Measurements from ENCODE around the gene RANBP17.

DNA sequence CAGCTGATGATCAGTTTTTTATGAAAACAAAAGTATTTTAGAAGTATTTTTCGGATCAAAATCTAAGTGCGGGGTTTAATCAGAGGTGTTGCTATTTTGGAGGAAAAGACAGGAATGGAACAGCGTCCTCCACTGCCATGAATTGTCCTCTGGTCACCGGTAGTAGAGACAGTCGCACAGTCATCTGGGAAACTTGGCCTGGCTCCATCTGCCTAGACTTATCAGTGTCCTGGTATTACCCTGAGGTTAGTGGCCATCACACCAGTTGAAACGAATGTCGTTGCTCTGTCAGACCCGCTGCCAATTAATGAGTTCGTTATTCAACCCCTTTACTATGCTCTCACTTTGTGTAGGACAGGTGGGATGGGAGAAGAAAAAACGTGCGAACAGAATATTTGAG, 455.4 kb downstream of the RANBP17 start:
- TF ChIP-seq, protein P1, sequence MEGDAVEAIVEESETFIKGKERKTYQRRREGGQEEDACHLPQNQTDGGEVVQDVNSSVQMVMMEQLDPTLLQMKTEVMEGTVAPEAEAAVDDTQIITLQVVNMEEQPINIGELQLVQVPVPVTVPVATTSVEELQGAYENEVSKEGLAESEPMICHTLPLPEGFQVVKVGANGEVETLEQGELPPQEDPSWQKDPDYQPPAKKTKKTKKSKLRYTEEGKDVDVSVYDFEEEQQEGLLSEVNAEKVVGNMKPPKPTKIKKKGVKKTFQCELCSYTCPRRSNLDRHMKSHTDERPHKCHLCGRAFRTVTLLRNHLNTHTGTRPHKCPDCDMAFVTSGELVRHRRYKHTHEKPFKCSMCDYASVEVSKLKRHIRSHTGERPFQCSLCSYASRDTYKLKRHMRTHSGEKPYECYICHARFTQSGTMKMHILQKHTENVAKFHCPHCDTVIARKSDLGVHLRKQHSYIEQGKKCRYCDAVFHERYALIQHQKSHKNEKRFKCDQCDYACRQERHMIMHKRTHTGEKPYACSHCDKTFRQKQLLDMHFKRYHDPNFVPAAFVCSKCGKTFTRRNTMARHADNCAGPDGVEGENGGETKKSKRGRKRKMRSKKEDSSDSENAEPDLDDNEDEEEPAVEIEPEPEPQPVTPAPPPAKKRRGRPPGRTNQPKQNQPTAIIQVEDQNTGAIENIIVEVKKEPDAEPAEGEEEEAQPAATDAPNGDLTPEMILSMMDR (IDR thresholded peaks at IDR 0.05; ENCODE audit: low read depth, low read length): no peak
- no peak for TF ChIP-seq EZH2phosphoT487 (IDR thresholded peaks at IDR 0.05; ENCODE audit: low read depth)

Measured in OCI-LY3 (cell line).